HepG2 (cell line): ENCODE data around the gene ADGRG6. TPM values are rescaled to one million over a fixed set of nuclear protein-coding genes. Genes with fewer than 3 reads are reported as not detected.

Experiments
- AKAP8 ChIP-seq: sonication (generic); formaldehyde crosslinking; IDR thresholded peaks from 2 replicates; pipeline ENCODE4 v1.5.1; 2020; ENCODE audit warnings: mild to moderate bottlenecking, missing genetic modification reagents
- CHD4 ChIP-seq: fragments of 200-600 bp; sonication (generic); IDR thresholded peaks from 2 replicates; pipeline ENCODE4 v1.7.0; 2017; ENCODE audit warnings: mild to moderate bottlenecking, low read length, borderline replicate concordance
- HDAC6 ChIP-seq: fragments of 200-600 bp; sonication (generic); IDR thresholded peaks from 2 replicates; pipeline ENCODE4 v1.7.0; 2017; ENCODE audit warnings: mild to moderate bottlenecking, antibody characterized with exemption, low read length, low read depth
- HNRNPL ChIP-seq: fragments of 200-400 bp; formaldehyde crosslinking; IDR thresholded peaks from 2 replicates; pipeline ENCODE4 v1.6.1; 2017; ENCODE audit warnings: mild to moderate bottlenecking, low read depth, low read length
- POLR2AphosphoS2 ChIP-seq: IDR thresholded peaks from 2 replicates; pipeline ENCODE4 v1.6.1; 2011; ENCODE audit warnings: low read depth, low read length, improper control_type of control experiment
- RAD51 ChIP-seq: fragments of 450-650 bp; IDR thresholded peaks from 2 replicates; pipeline ENCODE4 v1.6.1; 2016; ENCODE audit warnings: borderline replicate concordance
- SP5 ChIP-seq: IDR thresholded peaks from 2 replicates; pipeline ENCODE4 v1.6.1; 2016; ENCODE audit warnings: low read depth, borderline replicate concordance
- TBP ChIP-seq: sonication (generic); formaldehyde crosslinking; IDR thresholded peaks from 2 replicates; pipeline ENCODE4 v1.5.0; 2020; ENCODE audit warnings: missing genetic modification reagents
- TSC22D2 ChIP-seq: sonication (generic); formaldehyde crosslinking; IDR thresholded peaks from 2 replicates; pipeline ENCODE4 v1.5.1; 2020; ENCODE audit warnings: missing genetic modification reagents, mild to moderate bottlenecking, borderline replicate concordance
- YEATS2 ChIP-seq: sonication (generic); formaldehyde crosslinking; IDR thresholded peaks from 2 replicates; pipeline ENCODE4 v1.4.0; 2020; ENCODE audit warnings: missing genetic modification reagents, borderline replicate concordance
- ZNF282 ChIP-seq: fragments of 450-650 bp; IDR thresholded peaks from 2 replicates; pipeline ENCODE4 v1.6.1; 2018; ENCODE audit not compliant: partially characterized antibody
- ZNF451 ChIP-seq: sonication (generic); formaldehyde crosslinking; IDR thresholded peaks from 2 replicates; pipeline ENCODE4 v1.5.0; 2020; ENCODE audit warnings: mild to moderate bottlenecking, missing genetic modification reagents
- ZNF775 ChIP-seq: sonication (generic); formaldehyde crosslinking; IDR thresholded peaks from 2 replicates; pipeline ENCODE4 v1.4.0; 2020; ENCODE audit warnings: missing genetic modification reagents, mild to moderate bottlenecking, moderate library complexity, borderline replicate concordance
- polyA plus RNA-seq, 8 experiments: library from polyadenylated mRNA; depleted of rRNA in 3 of 8; stranded (reverse) in 7 of 8; unstranded in 1 of 8; fragments of >200 nt; fragmentation: Illumina TruSeq in 4 of 8; extraction: Trizol in 4 of 8; gene quantifications; 2 replicates each; pipeline versions ENCODE4 v1.2.1 to v1.2.3, GENCODE V29; 2011 to 2016; ENCODE audit warnings: low read depth in 4 of 8, missing spikeins in 1 of 8, mixed read lengths in 1 of 8; ENCODE audit not compliant: insufficient read depth in 1 of 8
- total RNA-seq, 5 experiments: library from RNA; depleted of rRNA; stranded (reverse); fragments of >200 nt; fragmentation: Illumina TruSeq; extraction: Trizol; gene quantifications; 2 replicates each; pipeline ENCODE4 v1.2.3, GENCODE V29; 2016; ENCODE audit warnings: low read depth in 1 of 5
- TF ChIP-seq, protein P1 (sequence below): sonication (generic); formaldehyde crosslinking; IDR thresholded peaks from 2 replicates; pipeline ENCODE4 v1.5.1; 2020; ENCODE audit warnings: mild to moderate bottlenecking, missing genetic modification reagents
- TF ChIP-seq, protein P2 (sequence below): sonication (generic); formaldehyde crosslinking; IDR thresholded peaks from 2 replicates; pipeline ENCODE4 v1.9.0; 2022; ENCODE audit warnings: low read depth, missing genetic modification reagents
- TF ChIP-seq, protein P3 (sequence below): sonication (generic); formaldehyde crosslinking; conservative IDR thresholded peaks from 2 replicates; pipeline ENCODE4 v1.8.0; 2022; ENCODE audit warnings: low read depth, missing genetic modification reagents
- TF ChIP-seq, protein P4 (sequence below): sonication (generic); formaldehyde crosslinking; IDR thresholded peaks from 2 replicates; pipeline ENCODE4 v1.8.1; 2023; ENCODE audit warnings: mild to moderate bottlenecking, missing genetic modification reagents
- TF ChIP-seq, protein P5 (sequence below): sonication (generic); formaldehyde crosslinking; IDR thresholded peaks from 2 replicates; pipeline ENCODE4 v1.5.1; 2020; ENCODE audit warnings: mild to moderate bottlenecking, missing genetic modification reagents, borderline replicate concordance

Gene ADGRG6
- total and polyA plus RNA-seq, 2 of the 13 experiments (the other 11 are each of a cell fraction or from before 2014, with no cell fraction given) = 129 to 249 TPM

DNA sequence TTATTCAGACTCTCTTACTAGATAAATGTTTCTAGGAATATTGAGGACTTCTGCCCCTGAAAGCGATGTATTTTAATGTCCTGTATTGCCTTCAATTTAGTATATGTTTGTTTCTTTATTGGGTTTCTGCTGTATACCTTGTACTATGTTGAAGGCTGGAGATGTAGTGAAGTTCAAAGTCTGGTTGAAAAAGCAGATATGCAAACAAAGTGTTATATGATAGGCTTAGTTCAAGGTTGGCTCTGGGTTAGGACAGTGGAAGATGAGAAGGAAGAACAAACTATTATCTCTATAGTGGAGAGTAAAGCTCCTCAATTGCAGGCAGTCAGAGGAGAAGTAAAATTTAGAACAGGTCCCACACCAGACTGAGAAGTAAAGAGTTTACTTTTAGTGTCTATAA lies 36.3 kb upstream of the ADGRG6 start (continued):
- TF ChIP-seq SP5 (CRISPR knock-in tag) (peak; percentile 37; the same call in 1 of the 2 replicates), RAD51 (no peak), CHD4 (no peak), YEATS2 (no peak), POLR2AphosphoS2 (no peak), HDAC6 (no peak), TBP (no peak), ZNF775 (CRISPR knock-in tag) (0 out of 2 replicates have a peak, but pooled peaks have one; percentile 48), ZNF451 (no peak), TSC22D2 (CRISPR knock-in tag) (no peak), AKAP8 (CRISPR knock-in tag) (no peak), HNRNPL (no peak), ZNF282 (no peak)
- TF ChIP-seq, protein P1, sequence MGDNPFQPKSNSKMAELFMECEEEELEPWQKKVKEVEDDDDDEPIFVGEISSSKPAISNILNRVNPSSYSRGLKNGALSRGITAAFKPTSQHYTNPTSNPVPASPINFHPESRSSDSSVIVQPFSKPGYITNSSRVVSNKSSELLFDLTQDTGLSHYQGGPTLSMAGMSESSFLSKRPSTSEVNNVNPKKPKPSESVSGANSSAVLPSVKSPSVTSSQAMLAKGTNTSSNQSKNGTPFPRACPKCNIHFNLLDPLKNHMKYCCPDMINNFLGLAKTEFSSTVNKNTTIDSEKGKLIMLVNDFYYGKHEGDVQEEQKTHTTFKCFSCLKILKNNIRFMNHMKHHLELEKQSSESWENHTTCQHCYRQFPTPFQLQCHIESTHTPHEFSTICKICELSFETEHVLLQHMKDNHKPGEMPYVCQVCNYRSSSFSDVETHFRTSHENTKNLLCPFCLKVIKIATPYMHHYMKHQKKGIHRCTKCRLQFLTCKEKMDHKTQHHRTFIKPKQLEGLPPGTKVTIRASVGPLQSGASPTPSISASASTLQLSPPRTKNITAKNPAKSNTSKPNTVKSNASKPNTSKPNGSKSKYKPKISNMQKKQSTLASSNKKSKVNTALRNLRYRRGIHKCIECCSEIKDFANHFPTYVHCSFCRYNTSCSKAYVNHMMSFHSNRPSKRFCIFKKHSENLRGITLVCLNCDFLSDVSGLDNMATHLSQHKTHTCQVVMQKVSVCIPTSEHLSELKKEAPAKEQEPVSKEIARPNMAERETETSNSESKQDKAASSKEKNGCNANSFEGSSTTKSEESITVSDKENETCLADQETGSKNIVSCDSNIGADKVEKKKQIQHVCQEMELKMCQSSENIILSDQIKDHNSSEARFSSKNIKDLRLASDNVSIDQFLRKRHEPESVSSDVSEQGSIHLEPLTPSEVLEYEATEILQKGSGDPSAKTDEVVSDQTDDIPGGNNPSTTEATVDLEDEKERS (CRISPR knock-in tag) = no peak
- TF ChIP-seq, protein P2, sequence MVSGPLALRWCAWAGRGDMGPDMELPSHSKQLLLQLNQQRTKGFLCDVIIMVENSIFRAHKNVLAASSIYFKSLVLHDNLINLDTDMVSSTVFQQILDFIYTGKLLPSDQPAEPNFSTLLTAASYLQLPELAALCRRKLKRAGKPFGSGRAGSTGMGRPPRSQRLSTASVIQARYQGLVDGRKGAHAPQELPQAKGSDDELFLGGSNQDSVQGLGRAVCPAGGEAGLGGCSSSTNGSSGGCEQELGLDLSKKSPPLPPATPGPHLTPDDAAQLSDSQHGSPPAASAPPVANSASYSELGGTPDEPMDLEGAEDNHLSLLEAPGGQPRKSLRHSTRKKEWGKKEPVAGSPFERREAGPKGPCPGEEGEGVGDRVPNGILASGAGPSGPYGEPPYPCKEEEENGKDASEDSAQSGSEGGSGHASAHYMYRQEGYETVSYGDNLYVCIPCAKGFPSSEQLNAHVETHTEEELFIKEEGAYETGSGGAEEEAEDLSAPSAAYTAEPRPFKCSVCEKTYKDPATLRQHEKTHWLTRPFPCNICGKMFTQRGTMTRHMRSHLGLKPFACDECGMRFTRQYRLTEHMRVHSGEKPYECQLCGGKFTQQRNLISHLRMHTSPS (CRISPR knock-in tag) = no peak
- TF ChIP-seq, protein P3, sequence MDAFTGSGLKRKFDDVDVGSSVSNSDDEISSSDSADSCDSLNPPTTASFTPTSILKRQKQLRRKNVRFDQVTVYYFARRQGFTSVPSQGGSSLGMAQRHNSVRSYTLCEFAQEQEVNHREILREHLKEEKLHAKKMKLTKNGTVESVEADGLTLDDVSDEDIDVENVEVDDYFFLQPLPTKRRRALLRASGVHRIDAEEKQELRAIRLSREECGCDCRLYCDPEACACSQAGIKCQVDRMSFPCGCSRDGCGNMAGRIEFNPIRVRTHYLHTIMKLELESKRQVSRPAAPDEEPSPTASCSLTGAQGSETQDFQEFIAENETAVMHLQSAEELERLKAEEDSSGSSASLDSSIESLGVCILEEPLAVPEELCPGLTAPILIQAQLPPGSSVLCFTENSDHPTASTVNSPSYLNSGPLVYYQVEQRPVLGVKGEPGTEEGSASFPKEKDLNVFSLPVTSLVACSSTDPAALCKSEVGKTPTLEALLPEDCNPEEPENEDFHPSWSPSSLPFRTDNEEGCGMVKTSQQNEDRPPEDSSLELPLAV (CRISPR knock-in tag) = no peak
- TF ChIP-seq, protein P4, sequence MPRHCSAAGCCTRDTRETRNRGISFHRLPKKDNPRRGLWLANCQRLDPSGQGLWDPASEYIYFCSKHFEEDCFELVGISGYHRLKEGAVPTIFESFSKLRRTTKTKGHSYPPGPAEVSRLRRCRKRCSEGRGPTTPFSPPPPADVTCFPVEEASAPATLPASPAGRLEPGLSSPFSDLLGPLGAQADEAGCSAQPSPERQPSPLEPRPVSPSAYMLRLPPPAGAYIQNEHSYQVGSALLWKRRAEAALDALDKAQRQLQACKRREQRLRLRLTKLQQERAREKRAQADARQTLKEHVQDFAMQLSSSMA (CRISPR knock-in tag) = no peak
- TF ChIP-seq, protein P5, sequence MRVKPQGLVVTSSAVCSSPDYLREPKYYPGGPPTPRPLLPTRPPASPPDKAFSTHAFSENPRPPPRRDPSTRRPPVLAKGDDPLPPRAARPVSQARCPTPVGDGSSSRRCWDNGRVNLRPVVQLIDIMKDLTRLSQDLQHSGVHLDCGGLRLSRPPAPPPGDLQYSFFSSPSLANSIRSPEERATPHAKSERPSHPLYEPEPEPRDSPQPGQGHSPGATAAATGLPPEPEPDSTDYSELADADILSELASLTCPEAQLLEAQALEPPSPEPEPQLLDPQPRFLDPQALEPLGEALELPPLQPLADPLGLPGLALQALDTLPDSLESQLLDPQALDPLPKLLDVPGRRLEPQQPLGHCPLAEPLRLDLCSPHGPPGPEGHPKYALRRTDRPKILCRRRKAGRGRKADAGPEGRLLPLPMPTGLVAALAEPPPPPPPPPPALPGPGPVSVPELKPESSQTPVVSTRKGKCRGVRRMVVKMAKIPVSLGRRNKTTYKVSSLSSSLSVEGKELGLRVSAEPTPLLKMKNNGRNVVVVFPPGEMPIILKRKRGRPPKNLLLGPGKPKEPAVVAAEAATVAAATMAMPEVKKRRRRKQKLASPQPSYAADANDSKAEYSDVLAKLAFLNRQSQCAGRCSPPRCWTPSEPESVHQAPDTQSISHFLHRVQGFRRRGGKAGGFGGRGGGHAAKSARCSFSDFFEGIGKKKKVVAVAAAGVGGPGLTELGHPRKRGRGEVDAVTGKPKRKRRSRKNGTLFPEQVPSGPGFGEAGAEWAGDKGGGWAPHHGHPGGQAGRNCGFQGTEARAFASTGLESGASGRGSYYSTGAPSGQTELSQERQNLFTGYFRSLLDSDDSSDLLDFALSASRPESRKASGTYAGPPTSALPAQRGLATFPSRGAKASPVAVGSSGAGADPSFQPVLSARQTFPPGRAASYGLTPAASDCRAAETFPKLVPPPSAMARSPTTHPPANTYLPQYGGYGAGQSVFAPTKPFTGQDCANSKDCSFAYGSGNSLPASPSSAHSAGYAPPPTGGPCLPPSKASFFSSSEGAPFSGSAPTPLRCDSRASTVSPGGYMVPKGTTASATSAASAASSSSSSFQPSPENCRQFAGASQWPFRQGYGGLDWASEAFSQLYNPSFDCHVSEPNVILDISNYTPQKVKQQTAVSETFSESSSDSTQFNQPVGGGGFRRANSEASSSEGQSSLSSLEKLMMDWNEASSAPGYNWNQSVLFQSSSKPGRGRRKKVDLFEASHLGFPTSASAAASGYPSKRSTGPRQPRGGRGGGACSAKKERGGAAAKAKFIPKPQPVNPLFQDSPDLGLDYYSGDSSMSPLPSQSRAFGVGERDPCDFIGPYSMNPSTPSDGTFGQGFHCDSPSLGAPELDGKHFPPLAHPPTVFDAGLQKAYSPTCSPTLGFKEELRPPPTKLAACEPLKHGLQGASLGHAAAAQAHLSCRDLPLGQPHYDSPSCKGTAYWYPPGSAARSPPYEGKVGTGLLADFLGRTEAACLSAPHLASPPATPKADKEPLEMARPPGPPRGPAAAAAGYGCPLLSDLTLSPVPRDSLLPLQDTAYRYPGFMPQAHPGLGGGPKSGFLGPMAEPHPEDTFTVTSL (CRISPR knock-in tag) = peak; percentile 98
